Measurements from ENCODE around the gene BACE1. TPM values are rescaled to one million over a fixed set of nuclear protein-coding genes. Genes with fewer than 3 reads are reported as not detected.

The BACE1 gene
- total and polyA plus RNA-seq, 2 of the 13 experiments (the other 11 are each of a cell fraction or from before 2014, with no cell fraction given): 7.5 to 17.9 TPM

- TF ChIP-seq ZBTB46 (CRISPR knock-in tag; IDR thresholded peaks at IDR 0.05; ENCODE audit: borderline replicate concordance): no peak
- TF ChIP-seq ZNF260 (CRISPR knock-in tag; IDR thresholded peaks at IDR 0.05; ENCODE audit: borderline replicate concordance, low read depth): no peak
- TF ChIP-seq FOXK1 (CRISPR knock-in tag; IDR thresholded peaks at IDR 0.05; ENCODE audit: borderline replicate concordance, low read depth): no peak; the same call in 1 of the 2 replicates
- peak; percentile 13; the same call in 1 of the 2 replicates for TF ChIP-seq BORCS8-MEF2B (CRISPR knock-in tag; IDR thresholded peaks at IDR 0.05)
- no peak for TF ChIP-seq TARDBP (CRISPR knock-in tag; IDR thresholded peaks at IDR 0.05)
- TF ChIP-seq SRSF4 (IDR thresholded peaks at IDR 0.05; ENCODE audit: low read depth, low read length, poor library complexity, severe bottlenecking): no peak
- TF ChIP-seq ZNF512B (CRISPR knock-in tag; IDR thresholded peaks at IDR 0.05; ENCODE audit: borderline replicate concordance): peak; percentile 70; the same call in 1 of the 2 replicates
- TF ChIP-seq ZNF740 (CRISPR knock-in tag; IDR thresholded peaks at IDR 0.05): no peak; the same call in 1 of the 2 replicates
- peak; percentile 77 for TF ChIP-seq POLR2G (IDR thresholded peaks at IDR 0.05; ENCODE audit: low read depth, low read length)
- TF ChIP-seq DR1 (CRISPR knock-in tag; IDR thresholded peaks at IDR 0.05): peak; percentile 48; the same call in 1 of the 2 replicates
- no peak for TF ChIP-seq PHB2 (IDR thresholded peaks at IDR 0.05; ENCODE audit: partially characterized antibody)
- TF ChIP-seq GABPA (IDR thresholded peaks at IDR 0.05; ENCODE audit: low read depth, low read length): no peak
- TF ChIP-seq GABPA (CRISPR knock-in tag; IDR thresholded peaks at IDR 0.05; ENCODE audit: low read depth): peak; percentile 56
- TF ChIP-seq DMTF1 (CRISPR knock-in tag; IDR thresholded peaks at IDR 0.05): no peak
- TF ChIP-seq BRCA1 (CRISPR knock-in tag; IDR thresholded peaks at IDR 0.05): no peak
- TF ChIP-seq BATF2 (CRISPR knock-in tag; IDR thresholded peaks at IDR 0.05): no peak
- TF ChIP-seq ZNF737 (CRISPR knock-in tag; IDR thresholded peaks at IDR 0.05; ENCODE audit: borderline replicate concordance): no peak
- TF ChIP-seq SIN3B (IDR thresholded peaks at IDR 0.05; ENCODE audit: low read length): no peak
- TF ChIP-seq ZNF12 (CRISPR knock-in tag; IDR thresholded peaks at IDR 0.05): no peak
Observed at GRCh38 chr11:117299351-117300282, 16.4 kb downstream of the BACE1 start (continued).
